Fibroblast of lung (primary cell): ENCODE measurements around the gene SNN.

ENCODE experiments used
- CTCF ChIP-seq, 2 donors: IDR thresholded peaks in 1 of 2; conservative IDR thresholded peaks in 1 of 2; 1 replicate in 1 of 2; 2 replicates in 1 of 2; pipeline ENCODE4 v1.5.1; 2011 to 2012; ENCODE audit warnings: low read length in 2 of 2, control low read depth in 1 of 2, inconsistent platforms in 1 of 2, low read depth in 1 of 2, mild to moderate bottlenecking in 1 of 2
- EZH2 ChIP-seq: IDR thresholded peaks from 2 replicates; pipeline ENCODE4 v1.5.1; 2012; ENCODE audit warnings: low read length, control low read depth, mild to moderate bottlenecking; ENCODE audit errors: missing control alignments

DNA sequence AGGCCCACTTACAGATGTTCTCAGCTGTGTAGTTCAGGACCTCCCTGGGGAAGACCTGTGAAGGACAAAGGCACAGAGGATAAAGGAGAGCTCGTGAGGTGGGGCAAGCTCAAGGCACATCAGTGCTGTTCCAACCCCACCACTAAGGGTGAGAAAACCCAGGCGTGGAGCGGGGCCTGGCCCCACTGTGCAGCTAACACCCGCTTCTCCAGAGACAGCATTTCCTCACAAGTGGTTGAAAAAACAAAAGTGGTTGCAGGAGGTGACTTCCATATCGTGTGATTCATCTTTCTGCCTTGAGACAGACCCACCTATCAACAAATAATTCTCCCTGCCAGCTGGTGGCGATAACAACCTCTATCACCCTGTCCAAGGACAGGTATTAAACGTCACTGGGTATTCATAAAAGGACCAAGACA lies 30.0 kb downstream of the SNN start:
- TF ChIP-seq CTCF (conservative IDR thresholded peaks at IDR 0.05 in 1 of 2, IDR thresholded peaks at IDR 0.05 in 1 of 2; ENCODE audit: low read depth in 1 of 2, low read length in 2 of 2) (no peak), EZH2 (no peak)
